NCI-H345 treated with DMSO at 0.1 percent for 48 hours (cell line): Measurements from ENCODE around the gene CXCL12.

ENCODE experiments used
- DNase-seq: peaks from one replicate; lab custom pipeline; 2025; ENCODE audit not compliant: unreplicated experiment; lab: John Stamatoyannopoulos, UW

CXCL12 gene

DNA sequence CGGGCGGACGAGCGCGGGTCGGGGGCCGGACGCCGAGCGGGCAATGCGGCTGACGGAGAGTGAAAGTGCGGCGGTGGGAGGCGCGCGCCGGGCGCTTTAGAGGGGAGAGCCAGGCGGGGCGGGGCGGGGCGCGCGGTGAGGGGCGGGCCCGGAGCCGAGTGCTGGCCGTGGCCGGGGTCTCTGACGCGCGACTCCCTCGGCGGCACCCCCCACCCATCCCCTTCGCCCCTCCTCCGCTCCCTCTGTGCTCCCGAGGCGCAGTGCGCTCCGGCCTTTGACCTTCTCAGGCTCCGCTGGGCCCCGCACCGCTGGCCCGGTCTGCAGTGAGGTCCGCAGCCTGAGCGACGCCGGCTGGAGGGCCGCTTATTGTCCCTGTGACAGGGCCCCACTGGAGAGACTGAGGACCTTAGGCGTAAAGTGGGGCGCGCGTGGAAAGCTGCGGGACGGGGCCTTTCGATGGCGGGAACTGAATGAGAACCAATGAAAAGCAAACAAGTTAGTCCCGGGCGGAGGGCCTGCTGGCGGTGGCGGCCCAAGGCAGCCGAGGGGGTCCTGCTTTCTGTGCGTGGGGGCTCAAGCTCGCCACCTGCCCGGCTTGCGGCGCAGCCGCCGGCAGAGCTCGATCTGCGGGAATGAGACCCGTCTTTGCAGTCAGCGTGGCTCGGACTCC is at the start of gene CXCL12:
TSS of gene CXCL12 (minus strand) at position 72 of the 670 bp plus-strand sequence. CDS start 92 bp downstream, outside the sequence.
- DNase-seq = no peak

DNA sequence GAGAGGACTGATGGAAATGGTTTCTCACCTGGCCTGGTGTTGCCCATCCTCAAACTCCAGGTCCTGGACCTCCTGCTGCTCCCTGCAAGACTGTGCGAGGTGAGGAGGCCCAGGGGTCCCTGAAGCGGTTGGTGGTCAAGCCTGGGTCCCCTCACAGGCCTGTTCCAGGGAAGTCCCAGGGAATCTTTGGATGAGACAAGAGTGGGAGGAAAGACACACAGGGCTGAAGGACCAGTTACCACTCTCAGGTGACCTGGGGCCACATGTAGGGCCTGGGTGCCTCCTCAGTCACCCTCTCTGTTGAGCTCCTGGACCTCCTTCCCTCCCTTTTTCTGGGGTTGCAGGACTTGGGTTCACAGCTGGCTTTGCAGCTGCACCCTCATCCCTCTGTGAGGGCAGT is 42.6 kb upstream of the CXCL12 start:
- DNase-seq = no peak

DNA sequence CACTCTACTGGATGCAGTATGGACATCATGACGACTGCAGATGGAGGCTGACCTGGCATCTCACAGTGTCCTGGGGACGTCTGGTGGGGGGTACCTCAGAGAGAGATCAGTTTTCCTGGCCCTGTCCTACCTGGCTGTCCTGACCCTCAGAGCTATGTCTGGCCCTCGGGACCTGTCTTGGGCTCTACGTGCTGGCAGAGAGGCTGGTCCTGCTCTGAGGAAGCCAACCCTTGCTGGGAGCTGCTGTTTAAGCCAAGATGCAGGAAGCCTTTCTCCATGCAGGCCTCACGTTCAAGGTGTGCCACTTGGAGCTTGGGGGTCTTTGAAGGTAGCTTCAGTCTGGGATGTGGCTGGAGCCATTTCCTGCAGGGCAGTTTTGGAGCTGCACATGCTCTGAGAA is 42.1 kb upstream of the CXCL12 start:
- no peak for DNase-seq

DNA sequence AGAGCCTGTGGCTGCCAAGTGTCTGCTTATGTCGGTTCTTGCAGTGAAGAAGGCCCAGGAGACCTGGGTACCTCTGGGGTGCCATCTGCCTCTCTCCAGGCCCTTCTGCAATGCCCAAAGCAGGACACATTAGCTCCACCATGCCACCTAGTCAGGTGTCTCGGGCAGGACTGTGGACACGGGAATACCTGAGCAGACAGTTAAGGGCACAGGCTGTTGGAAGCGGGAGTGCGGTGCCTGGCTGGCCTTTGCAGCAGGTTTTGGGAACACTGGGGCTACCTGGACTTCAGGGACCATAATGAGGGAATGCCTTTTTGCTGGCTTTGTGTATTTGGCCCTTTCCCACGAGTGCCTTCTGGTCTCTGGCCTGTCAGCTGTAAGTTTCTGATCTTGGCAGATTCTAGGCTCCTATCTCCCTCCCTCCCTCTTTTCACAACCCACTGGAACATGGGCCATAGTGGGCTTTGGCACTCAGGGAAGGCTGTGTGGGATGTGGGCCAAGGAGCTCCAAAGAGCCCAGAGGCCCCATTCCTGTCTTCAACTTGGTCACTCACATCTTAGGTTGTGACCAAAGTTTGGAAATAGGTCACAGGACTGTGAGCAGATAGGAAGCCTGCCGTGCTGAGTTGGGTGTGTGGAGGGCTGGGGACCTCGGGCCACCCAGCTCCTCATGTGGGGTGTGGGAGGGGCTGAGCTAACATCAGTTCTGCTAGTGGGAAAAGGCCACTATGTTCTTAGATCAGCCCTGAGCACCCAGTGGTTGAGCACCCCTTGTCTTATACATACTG is 41.5 kb upstream of the CXCL12 start:
- no peak for DNase-seq

DNA sequence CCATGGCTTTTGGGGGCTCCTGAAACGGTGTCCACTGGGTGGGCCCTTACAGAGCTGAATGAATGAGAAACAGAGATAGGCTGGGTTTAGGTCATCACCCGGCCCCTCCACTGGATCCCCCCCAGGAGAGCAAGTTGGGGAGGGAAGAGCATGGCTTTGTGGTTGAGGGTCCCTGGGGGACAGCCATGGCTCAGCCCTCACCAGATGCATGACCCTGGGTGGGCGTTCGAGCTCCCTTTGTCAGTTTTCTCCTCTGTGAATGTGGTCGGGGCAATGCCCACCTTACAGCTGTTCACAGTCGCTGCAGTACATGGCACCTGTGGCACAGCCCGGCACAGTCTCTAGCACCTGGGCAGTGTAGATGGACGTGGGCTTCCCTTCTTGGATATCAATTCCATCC is 40.6 kb upstream of the CXCL12 start:
- DNase-seq = no peak

- no peak for DNase-seq
Observed at GRCh38 chr10:44424957-44425356, 40.1 kb upstream of the CXCL12 start.

DNA sequence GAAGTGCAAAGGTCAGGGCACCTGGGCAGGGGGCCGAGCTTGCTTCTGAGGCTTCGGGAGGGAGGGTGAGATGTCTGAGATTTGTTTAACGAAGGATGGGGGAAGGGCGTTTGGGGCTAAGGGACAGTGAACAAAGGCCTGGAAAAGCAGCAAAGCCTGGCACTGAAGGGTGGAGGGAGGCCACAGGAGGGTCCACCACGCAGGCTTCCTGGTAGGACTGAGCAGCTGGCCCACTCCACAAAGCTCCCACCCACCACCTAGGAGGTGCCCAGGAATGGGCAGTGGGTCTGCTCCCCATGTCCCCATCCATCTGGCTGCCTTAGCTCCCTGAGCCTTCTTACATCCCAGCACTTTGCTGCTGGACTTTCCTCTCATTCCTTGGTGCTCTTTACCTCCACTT is 39.4 kb upstream of the CXCL12 start:
- DNase-seq = no peak

DNA sequence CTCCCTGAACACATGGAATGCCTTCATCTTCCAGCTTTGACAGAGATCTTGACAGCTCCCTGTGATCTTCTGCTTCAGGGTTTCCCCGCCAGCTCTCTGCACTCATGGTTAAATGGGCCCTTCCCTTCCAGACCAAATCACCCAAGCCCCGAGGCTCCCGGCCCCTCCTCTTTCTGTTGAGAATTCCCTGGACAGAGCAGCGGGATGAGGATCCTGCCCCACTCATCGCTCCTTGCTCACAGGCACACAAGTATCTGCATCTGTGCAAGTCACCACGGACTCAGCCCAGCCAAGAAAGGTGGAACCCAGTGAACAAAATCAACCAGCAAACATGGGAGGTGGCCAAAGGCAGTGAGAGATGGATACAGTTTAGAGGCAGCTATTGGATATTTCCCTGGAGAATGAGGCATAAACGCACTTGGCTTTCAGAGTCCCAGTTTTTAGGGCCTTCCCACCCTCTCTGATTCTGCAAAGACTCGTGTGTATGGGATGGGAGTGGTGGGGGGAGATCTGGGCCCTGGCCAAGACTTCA is 37.7 kb upstream of the CXCL12 start:
- no peak for DNase-seq

- no peak for DNase-seq
Observed at GRCh38 chr10:44422153-44422552, 37.3 kb upstream of the CXCL12 start.

DNA sequence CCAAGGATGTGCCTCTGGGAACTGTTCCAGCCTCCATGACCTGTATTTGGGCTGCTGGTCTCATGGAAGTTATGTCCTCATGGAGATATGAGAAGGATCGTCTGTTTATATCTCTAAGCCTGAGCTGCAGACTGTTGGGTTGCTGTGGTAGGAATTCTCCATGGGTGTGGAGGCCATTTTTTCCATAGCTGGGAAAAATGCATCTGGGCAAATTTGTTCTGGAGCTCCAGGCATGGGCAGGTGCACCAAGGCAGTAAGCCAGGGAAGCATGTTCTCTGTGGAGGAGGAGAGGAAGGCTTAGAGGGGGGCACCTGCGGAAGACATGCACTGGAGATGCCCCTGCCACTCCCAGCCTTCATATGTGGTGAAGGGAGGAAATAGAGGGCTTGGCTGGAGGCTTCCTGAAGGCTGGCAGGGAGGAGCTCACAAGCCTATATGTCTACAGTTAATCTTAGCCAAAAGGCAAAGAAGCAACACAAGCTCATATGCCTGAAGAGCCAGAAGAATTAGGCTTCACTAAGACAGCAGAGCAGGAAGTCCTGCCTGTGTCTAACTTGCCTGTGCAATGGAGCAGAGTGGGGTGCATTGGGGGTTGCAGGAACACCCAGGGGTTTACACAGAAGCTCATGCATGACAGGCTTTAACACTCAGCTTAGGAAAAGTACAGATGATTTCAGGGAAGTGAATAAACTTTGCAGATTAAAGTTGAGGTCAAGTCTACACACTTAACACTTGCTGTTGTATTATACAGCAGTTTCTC is 35.1 kb upstream of the CXCL12 start:
- DNase-seq = no peak

- no peak for DNase-seq
Observed at GRCh38 chr10:44418637-44419036, 33.7 kb upstream of the CXCL12 start.

DNA sequence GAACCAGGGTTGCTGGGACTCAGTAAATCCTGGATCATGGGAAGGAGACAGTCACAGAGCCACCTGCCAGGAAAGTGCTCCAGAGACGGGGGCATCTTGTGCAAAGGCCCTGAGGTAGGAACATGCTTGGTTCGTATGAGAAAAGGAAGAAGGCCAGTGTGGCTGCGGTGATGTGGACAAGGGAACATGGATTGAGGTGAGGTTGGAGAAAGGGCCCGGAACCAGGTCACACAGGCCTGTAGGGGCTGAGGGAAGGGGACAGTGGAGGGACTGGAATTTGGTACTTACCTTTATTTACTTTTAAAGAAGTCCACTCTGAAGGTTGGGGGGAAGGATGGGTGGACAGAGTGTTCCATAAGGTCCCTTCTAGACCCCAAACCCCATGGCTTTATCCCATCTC is 32.9 kb upstream of the CXCL12 start:
- DNase-seq = no peak

GRCh38 chr10:44416936-44417335 is 32.0 kb upstream of the CXCL12 start:
- no peak for DNase-seq

DNA sequence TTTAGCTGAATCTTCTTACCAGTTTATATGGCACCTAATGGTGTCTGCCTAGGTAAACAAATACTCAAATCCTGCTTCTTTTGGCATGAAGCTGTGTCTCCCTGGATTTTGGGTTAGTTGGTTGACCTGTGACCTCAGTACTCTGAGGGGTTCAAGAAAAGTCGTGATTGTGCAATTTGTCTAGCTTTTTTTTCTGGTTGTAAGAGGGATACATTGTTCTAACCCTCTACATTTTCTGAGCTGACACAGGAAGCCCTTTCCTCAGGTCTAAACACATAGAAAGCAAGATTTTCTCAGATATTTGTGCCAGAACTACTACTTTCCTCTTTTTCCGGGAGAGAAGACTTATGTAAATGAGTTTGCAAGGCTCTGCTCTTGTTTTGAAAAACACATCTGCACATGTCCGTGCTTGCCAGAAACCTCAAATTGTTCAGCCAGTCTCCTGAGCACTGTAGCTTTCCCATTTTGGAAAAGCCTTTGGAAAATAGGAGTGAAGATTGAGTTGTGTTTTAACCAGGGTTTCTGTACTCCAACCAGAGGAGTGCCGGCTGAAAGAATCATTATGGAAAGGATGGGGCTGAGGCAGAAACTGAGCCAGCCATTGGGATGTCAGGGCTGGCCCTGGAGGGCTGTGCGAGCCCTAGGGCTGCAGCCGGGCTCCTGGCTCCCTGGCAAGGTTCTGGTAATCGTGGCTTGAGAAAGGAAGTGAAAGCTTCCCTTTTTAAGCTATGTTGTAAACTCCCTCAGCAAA is 31.3 kb upstream of the CXCL12 start:
- DNase-seq = no peak

- DNase-seq = no peak
Observed at GRCh38 chr10:44415121-44415520, 30.2 kb upstream of the CXCL12 start.

DNA sequence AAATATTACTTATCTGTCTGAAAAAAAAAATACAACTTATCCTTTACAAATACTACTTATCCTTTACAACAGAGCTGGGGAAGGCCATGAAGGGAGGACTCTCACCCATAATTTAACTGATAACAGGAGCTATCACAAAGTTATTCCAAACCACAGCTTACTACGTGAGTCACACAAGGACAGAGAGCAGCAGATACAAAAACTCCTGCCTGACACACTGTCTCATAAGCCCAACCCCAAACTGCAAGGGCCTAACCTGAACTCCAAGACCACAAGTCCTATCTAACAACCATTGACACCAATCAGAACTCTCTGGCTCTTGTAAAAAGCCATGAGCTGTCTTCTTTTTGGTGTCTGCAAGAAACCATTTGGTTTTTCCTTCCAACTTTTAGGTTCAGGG is 28.5 kb upstream of the CXCL12 start:
- DNase-seq = no peak

GRCh38 chr10:44411251-44411650 is 26.4 kb upstream of the CXCL12 start:
- DNase-seq = no peak

DNA sequence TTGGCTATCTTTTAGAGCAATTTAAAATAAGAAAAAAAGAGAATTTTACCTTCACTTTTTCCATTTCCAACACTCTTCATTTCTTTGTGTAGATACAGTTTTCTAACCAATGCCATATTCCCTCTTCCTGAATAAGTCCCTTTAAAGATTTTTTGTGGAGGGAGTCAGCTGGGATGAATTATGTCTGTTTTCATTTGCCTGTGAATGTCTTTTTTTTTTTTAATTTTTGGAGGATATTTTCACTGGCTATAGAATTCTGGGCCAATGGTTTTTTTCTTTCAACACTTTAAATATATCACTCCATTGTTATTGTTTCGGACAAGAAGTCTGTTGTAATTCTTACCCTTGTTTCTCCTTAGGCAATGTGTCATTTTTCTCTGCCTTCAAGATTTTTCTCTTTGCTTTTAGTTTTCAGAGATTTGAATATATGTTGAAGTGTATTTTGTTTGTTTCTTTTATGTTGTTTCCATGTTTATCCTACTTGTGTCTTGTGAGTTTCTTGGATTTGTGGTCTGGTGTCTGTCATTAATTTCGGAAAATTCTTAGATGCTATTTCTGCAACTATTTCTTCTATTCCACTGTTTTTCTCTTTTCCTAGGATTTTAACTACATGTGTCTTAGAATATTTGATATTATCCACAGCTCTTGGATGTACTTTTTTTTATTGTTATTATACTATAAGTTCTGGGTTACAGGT is 20.0 kb upstream of the CXCL12 start:
- DNase-seq = no peak

- DNase-seq = no peak
Observed at GRCh38 chr10:44402465-44403195, 17.7 kb upstream of the CXCL12 start.

DNA sequence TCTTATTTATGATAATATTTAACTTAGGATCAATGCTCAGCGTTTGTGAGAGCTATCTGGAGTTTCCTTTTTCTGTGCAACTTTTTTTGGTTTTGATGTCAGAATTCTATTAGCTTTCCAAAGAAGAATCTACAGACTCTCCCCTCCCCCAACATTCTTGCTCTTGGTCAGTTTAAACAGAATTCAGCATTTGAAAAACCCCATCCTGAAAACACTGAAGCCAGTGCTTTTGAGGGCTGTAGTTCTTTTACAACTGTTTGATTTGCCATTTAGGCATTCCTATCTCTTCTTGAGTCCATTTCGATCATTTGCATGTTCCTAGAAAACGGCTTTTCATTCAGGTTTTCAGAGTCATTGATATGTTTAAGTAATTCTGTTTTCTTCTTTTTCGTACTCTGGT is 15.6 kb upstream of the CXCL12 start:
- DNase-seq = no peak
